HEK293 (cell line): ENCODE data around the gene DNAAF8.

ENCODE experiments used
- CTCF ChIA-PET: fragments of 350-600 bp; formaldehyde crosslinking; extraction: SDS; loops from one replicate; lab custom pipeline; 2021; ENCODE audit warnings: antibody characterized with exemption; lab: Yijun Ruan, JAX
- POLR2A ChIA-PET: fragments of 300-600 bp; formaldehyde crosslinking; extraction: SDS; loops from one replicate; lab custom pipeline; 2020; ENCODE audit warnings: antibody characterized with exemption, inconsistent platforms; lab: Yijun Ruan, JAX
- H3K27ac ChIP-seq: fragments of 200-500 bp; sonication (Bioruptor generic); 2 replicates; pipeline ENCODE4 v1.5.1; 2014; ENCODE audit warnings: low read depth, low read length, control low read depth, inconsistent platforms; ENCODE audit errors: extremely low read depth
- H3K36me3 ChIP-seq, 2 experiments: fragments of 200-500 bp in 1 of 2; sonication (Bioruptor generic) in 1 of 2; 1 replicate in 1 of 2; 2 replicates in 1 of 2; pipeline ENCODE4 v1.5.1; 2014 to 2017; ENCODE audit warnings: inconsistent platforms in 2 of 2, low read length in 2 of 2; ENCODE audit not compliant: control insufficient read depth in 2 of 2, insufficient read depth in 1 of 2
- H3K4me1 ChIP-seq: fragments of 200-500 bp; sonication (Bioruptor generic); 2 replicates; pipeline ENCODE4 v1.5.1; 2014; ENCODE audit warnings: mild to moderate bottlenecking, low read length, inconsistent platforms; ENCODE audit not compliant: control insufficient read depth, insufficient read depth
- H3K4me3 ChIP-seq: 2 replicates; pipeline ENCODE4 v1.5.1; 2011; ENCODE audit warnings: low read depth, mild to moderate bottlenecking, control low read depth, low read length, moderate library complexity
- H3K9me3 ChIP-seq: fragments of 200-500 bp; sonication (Bioruptor generic); 2 replicates; pipeline ENCODE4 v1.5.1; 2014; ENCODE audit warnings: low read depth, low read length, inconsistent platforms; ENCODE audit not compliant: control insufficient read depth, insufficient read depth
- IKZF3 ChIP-seq: fragments of 450-650 bp; IDR thresholded peaks from 2 replicates; pipeline ENCODE4 v1.5.0; 2018; ENCODE audit warnings: missing biosample characterization, mild to moderate bottlenecking, missing genetic modification characterization, moderate library complexity
- MZF1 ChIP-seq: fragments of 450-650 bp; formaldehyde crosslinking; IDR thresholded peaks from 2 replicates; pipeline ENCODE4 v1.5.1; 2017; ENCODE audit warnings: missing biosample characterization, missing genetic modification characterization, borderline replicate concordance
- ZBTB48 ChIP-seq: fragments of 450-650 bp; formaldehyde crosslinking; IDR thresholded peaks from 2 replicates; pipeline ENCODE4 v1.5.1; 2016; ENCODE audit warnings: missing biosample characterization, missing genetic modification characterization
- ZFHX2 ChIP-seq: fragments of 450-650 bp; formaldehyde crosslinking; conservative IDR thresholded peaks from 2 replicates; pipeline ENCODE4 v1.5.1; 2016; ENCODE audit warnings: missing biosample characterization, missing genetic modification characterization
- ZFP3 ChIP-seq: fragments of 450-650 bp; formaldehyde crosslinking; IDR thresholded peaks from 2 replicates; pipeline ENCODE4 v1.5.1; 2016; ENCODE audit warnings: low read depth, missing biosample characterization, missing genetic modification characterization
- ZFP41 ChIP-seq: fragments of 450-650 bp; formaldehyde crosslinking; IDR thresholded peaks from 2 replicates; pipeline ENCODE4 v1.5.1; 2016; ENCODE audit warnings: missing biosample characterization, missing genetic modification characterization, borderline replicate concordance
- ZNF121 ChIP-seq: fragments of 450-650 bp; formaldehyde crosslinking; IDR thresholded peaks from 2 replicates; pipeline ENCODE4 v1.5.1; 2016; ENCODE audit warnings: missing biosample characterization, missing genetic modification characterization
- ZNF248 ChIP-seq: fragments of 450-650 bp; formaldehyde crosslinking; IDR thresholded peaks from 2 replicates; pipeline ENCODE4 v1.5.1; 2017; ENCODE audit warnings: missing biosample characterization, missing genetic modification characterization
- ZNF341 ChIP-seq: fragments of 450-650 bp; formaldehyde crosslinking; IDR thresholded peaks from 2 replicates; pipeline ENCODE4; 2016; ENCODE audit warnings: low read depth, missing biosample characterization, missing genetic modification characterization
- ZNF350 ChIP-seq: fragments of 450-650 bp; formaldehyde crosslinking; IDR thresholded peaks from 2 replicates; pipeline ENCODE4 v1.5.0; 2017; ENCODE audit warnings: missing biosample characterization, mild to moderate bottlenecking, missing genetic modification characterization
- ZNF473 ChIP-seq: fragments of 450-650 bp; formaldehyde crosslinking; IDR thresholded peaks from 2 replicates; pipeline ENCODE4 v1.5.1; 2017; ENCODE audit warnings: missing biosample characterization, missing genetic modification characterization
- ZNF488 ChIP-seq: fragments of 450-650 bp; formaldehyde crosslinking; IDR thresholded peaks from 2 replicates; pipeline ENCODE4 v1.5.1; 2016; ENCODE audit warnings: missing biosample characterization, missing genetic modification characterization
- ZNF513 ChIP-seq: fragments of 450-650 bp; IDR thresholded peaks from 2 replicates; pipeline ENCODE4 v1.5.1; 2018; ENCODE audit warnings: missing biosample characterization, missing genetic modification characterization
- ZNF600 ChIP-seq: fragments of 450-650 bp; formaldehyde crosslinking; IDR thresholded peaks from 2 replicates; pipeline ENCODE4 v1.5.1; 2016; ENCODE audit warnings: missing biosample characterization, missing genetic modification characterization
- ZNF624 ChIP-seq: fragments of 450-650 bp; formaldehyde crosslinking; IDR thresholded peaks from 2 replicates; pipeline ENCODE4 v1.5.1; 2017; ENCODE audit warnings: missing biosample characterization, missing genetic modification characterization
- ZNF629 ChIP-seq: fragments of 450-650 bp; formaldehyde crosslinking; IDR thresholded peaks from 2 replicates; pipeline ENCODE4 v1.5.1; 2017; ENCODE audit warnings: missing biosample characterization, missing genetic modification characterization
- ZNF660 ChIP-seq: fragments of 450-650 bp; IDR thresholded peaks from 2 replicates; pipeline ENCODE4 v1.5.1; 2018; ENCODE audit warnings: missing biosample characterization, mild to moderate bottlenecking, missing genetic modification characterization
- ZNF701 ChIP-seq: fragments of 450-650 bp; formaldehyde crosslinking; IDR thresholded peaks from 2 replicates; pipeline ENCODE4 v1.5.1; 2016; ENCODE audit warnings: missing biosample characterization, missing genetic modification characterization
- ZNF785 ChIP-seq: fragments of 450-650 bp; formaldehyde crosslinking; IDR thresholded peaks from 2 replicates; pipeline ENCODE4 v1.5.1; 2016; ENCODE audit warnings: missing biosample characterization, missing genetic modification characterization
- TF ChIP-seq, protein P1 (sequence below): fragments of 450-650 bp; formaldehyde crosslinking; IDR thresholded peaks from 2 replicates; pipeline ENCODE4 v1.5.1; 2016; ENCODE audit warnings: missing biosample characterization, missing genetic modification characterization
- TF ChIP-seq, protein P2 (sequence below): fragments of 450-650 bp; formaldehyde crosslinking; IDR thresholded peaks from 2 replicates; pipeline ENCODE4 v1.5.1; 2016; ENCODE audit warnings: missing biosample characterization, missing genetic modification characterization
- TF ChIP-seq, protein P3 (sequence below): fragments of 450-650 bp; formaldehyde crosslinking; IDR thresholded peaks from 2 replicates; pipeline ENCODE4 v1.5.1; 2017; ENCODE audit warnings: missing biosample characterization, missing genetic modification characterization

Gene DNAAF8

DNA sequence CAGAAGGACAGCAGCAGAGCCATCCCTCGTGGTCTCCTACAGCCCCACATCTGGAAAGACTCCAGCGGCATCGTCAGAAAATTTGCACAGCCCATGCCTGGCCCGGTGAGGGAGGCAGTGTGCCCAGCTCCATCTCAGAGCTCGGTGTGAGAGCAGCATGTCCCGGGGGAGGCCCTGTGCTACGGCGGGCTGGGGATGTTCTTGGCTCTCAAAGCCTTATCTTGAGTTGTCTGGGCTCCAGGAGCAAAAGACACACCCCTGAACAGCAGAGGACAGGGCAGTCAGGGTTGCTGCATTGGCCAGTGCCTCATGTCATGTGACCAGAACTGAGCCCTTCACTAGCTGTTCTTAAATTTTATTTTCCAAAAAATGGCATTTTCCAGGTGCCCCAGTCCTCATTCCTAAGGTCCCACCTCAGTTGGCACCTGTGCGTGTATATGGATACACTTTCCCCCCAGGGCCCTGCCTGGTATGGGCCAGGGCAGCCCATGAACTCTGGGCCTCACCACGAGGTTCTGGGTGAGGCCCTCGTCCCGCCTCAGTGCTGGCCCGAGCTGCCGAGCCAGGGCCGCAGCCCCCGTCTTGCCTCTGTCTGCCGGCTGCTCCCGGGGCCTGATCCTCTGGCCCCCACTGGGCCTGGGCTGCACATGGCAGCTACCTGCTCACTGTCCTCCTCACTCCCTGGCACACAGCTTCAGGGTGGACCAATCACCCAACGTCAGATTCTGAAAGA is 38.0 kb upstream of the DNAAF8 start (continued):
- TF ChIP-seq, protein P1, sequence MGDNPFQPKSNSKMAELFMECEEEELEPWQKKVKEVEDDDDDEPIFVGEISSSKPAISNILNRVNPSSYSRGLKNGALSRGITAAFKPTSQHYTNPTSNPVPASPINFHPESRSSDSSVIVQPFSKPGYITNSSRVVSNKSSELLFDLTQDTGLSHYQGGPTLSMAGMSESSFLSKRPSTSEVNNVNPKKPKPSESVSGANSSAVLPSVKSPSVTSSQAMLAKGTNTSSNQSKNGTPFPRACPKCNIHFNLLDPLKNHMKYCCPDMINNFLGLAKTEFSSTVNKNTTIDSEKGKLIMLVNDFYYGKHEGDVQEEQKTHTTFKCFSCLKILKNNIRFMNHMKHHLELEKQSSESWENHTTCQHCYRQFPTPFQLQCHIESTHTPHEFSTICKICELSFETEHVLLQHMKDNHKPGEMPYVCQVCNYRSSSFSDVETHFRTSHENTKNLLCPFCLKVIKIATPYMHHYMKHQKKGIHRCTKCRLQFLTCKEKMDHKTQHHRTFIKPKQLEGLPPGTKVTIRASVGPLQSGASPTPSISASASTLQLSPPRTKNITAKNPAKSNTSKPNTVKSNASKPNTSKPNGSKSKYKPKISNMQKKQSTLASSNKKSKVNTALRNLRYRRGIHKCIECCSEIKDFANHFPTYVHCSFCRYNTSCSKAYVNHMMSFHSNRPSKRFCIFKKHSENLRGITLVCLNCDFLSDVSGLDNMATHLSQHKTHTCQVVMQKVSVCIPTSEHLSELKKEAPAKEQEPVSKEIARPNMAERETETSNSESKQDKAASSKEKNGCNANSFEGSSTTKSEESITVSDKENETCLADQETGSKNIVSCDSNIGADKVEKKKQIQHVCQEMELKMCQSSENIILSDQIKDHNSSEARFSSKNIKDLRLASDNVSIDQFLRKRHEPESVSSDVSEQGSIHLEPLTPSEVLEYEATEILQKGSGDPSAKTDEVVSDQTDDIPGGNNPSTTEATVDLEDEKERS (tag by site-specific recombination): no peak
- no peak for TF ChIP-seq ZFP3

GRCh38 chr16:4696905-4697847 is 37.2 kb upstream of the DNAAF8 start:
- Histone ChIP-seq H3K27ac (no peak overlapping the region), H3K4me1 (peaks cover 4% of the 10 kb centered on the region; the same call in 1 of the 2 replicates), H3K9me3 (no peaks in the 10 kb centered on the region), H3K4me3 (no peak overlapping the region), H3K36me3 (peaks cover 0 to 74% of the 10 kb centered on the region in 2 experiments; a peak in 1 of 3 replicates)
- TF ChIP-seq ZNF341 (no peak), ZFHX2 (tag by site-specific recombination) (no peak), ZBTB48 (no peak), ZNF701 (tag by site-specific recombination) (no peak), ZNF629 (no peak), ZNF121 (tag by site-specific recombination) (no peak), ZNF624 (tag by site-specific recombination) (no peak), ZNF473 (no peak), IKZF3 (tag by site-specific recombination) (no peak), ZNF350 (tag by site-specific recombination) (no peak), ZNF785 (tag by site-specific recombination) (no peak), ZNF660 (no peak), ZNF488 (no peak), ZNF513 (no peak), ZNF248 (tag by site-specific recombination) (no peak), ZFP41 (tag by site-specific recombination) (no peak), MZF1 (no peak), ZNF600 (tag by site-specific recombination) (no peak)
- TF ChIP-seq, protein P2, sequence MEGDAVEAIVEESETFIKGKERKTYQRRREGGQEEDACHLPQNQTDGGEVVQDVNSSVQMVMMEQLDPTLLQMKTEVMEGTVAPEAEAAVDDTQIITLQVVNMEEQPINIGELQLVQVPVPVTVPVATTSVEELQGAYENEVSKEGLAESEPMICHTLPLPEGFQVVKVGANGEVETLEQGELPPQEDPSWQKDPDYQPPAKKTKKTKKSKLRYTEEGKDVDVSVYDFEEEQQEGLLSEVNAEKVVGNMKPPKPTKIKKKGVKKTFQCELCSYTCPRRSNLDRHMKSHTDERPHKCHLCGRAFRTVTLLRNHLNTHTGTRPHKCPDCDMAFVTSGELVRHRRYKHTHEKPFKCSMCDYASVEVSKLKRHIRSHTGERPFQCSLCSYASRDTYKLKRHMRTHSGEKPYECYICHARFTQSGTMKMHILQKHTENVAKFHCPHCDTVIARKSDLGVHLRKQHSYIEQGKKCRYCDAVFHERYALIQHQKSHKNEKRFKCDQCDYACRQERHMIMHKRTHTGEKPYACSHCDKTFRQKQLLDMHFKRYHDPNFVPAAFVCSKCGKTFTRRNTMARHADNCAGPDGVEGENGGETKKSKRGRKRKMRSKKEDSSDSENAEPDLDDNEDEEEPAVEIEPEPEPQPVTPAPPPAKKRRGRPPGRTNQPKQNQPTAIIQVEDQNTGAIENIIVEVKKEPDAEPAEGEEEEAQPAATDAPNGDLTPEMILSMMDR (tag by site-specific recombination): no peak
- TF ChIP-seq, protein P3, sequence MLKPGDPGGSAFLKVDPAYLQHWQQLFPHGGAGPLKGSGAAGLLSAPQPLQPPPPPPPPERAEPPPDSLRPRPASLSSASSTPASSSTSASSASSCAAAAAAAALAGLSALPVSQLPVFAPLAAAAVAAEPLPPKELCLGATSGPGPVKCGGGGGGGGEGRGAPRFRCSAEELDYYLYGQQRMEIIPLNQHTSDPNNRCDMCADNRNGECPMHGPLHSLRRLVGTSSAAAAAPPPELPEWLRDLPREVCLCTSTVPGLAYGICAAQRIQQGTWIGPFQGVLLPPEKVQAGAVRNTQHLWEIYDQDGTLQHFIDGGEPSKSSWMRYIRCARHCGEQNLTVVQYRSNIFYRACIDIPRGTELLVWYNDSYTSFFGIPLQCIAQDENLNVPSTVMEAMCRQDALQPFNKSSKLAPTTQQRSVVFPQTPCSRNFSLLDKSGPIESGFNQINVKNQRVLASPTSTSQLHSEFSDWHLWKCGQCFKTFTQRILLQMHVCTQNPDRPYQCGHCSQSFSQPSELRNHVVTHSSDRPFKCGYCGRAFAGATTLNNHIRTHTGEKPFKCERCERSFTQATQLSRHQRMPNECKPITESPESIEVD (tag by site-specific recombination): no peak
- CTCF ChIA-PET: interaction anchor here (0.8 kb wide), 1 partner anchor 20 kb away, joined by 3 read pairs; no protein-coding TSS in a partner anchor
- POLR2A ChIA-PET: interaction anchor here (1.2 to 1.3 kb wide), 2 partner anchors 37 to 261 kb away, joined by 5 read pairs; partner anchors contain the start of genes ANKS3, DNAAF8 and SEC14L5
